ENCODE data around the gene STXBP5.

- TF ChIP-seq POLR2A (IDR thresholded peaks at IDR 0.05): no peak
- TF ChIP-seq, protein P1, sequence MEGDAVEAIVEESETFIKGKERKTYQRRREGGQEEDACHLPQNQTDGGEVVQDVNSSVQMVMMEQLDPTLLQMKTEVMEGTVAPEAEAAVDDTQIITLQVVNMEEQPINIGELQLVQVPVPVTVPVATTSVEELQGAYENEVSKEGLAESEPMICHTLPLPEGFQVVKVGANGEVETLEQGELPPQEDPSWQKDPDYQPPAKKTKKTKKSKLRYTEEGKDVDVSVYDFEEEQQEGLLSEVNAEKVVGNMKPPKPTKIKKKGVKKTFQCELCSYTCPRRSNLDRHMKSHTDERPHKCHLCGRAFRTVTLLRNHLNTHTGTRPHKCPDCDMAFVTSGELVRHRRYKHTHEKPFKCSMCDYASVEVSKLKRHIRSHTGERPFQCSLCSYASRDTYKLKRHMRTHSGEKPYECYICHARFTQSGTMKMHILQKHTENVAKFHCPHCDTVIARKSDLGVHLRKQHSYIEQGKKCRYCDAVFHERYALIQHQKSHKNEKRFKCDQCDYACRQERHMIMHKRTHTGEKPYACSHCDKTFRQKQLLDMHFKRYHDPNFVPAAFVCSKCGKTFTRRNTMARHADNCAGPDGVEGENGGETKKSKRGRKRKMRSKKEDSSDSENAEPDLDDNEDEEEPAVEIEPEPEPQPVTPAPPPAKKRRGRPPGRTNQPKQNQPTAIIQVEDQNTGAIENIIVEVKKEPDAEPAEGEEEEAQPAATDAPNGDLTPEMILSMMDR (IDR thresholded peaks at IDR 0.05): no peak
Observed at GRCh38 chr6:147205690-147206600, 1.7 kb downstream of the STXBP5 start.

Data from thyroid gland (tissue), 4 donors.